HG02759 (cell line): ENCODE results near the gene NDFIP2.
"Not testable (repeated sequence)": the region's sequence is repeated elsewhere in the genome, so short reads cannot be mapped to it uniquely, and the experiment has no call there.

Experiments used
- ATAC-seq: cut with Tn5 transposase; IDR thresholded peaks from one replicate; pipeline ENCODE4 v1.9.1; 2021; ENCODE audit warnings: mild to moderate bottlenecking, moderate library complexity; ENCODE audit not compliant: unreplicated experiment

The NDFIP2 gene

GRCh38 chr13:79531542-79532254, 50.7 kb downstream of the NDFIP2 start:
- no peak for ATAC-seq

- ATAC-seq, result no peak
Measured at GRCh38 chr13:79532576-79532975, 51.6 kb downstream of the NDFIP2 start.

- ATAC-seq, result no peak
Measured at GRCh38 chr13:79533781-79534400, 52.9 kb downstream of the NDFIP2 start.

GRCh38 chr13:79534596-79534995, 53.6 kb downstream of the NDFIP2 start:
- ATAC-seq, result no peak

- no peak for ATAC-seq
Measured at GRCh38 chr13:79538757-79539156, 57.8 kb downstream of the NDFIP2 start.

DNA sequence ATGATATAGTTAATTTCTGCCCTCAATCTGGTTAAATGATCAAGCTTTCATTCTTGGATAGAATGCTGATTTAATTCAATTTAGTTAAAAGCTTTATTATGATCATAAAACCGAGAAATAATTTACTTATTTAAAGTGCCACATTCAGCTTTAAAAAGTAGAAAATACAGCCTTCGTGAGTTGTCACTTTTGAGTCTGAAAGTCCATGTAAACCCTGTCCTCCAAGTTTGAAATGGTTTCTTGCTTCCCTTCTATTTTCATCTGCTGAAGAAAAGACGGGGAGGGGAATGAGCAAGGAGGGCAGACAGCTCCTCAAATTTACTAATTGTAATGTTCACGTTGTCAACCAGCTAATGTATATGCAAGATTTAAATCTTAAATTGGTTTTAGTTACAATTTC, 59.5 kb downstream of the NDFIP2 start:
- no peak for ATAC-seq

GRCh38 chr13:79541426-79542049, 60.6 kb downstream of the NDFIP2 start:
- ATAC-seq, result peak; percentile 61

DNA sequence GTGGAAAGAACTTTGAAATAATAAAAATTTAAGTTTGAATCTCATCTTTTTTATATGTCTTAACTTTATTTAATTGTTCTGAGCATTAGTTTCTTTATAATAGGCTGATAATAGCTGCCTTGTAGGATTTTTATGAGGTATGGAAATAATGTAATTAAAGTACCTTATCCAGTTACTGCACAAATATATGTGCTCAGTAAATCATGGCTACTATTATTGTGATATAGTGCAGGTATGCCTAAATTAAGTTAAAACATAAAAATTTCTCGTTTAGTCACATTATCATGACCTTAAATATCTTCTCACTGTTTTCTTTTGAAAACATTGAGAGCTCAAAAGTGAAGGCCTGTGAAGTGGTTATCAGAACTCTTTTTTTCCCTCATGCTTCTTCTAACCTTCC, 62.9 kb downstream of the NDFIP2 start:
- no peak for ATAC-seq

- no peak for ATAC-seq
Measured at GRCh38 chr13:79547211-79548195, 66.5 kb downstream of the NDFIP2 start.

GRCh38 chr13:79548902-79549301, 67.9 kb downstream of the NDFIP2 start:
- ATAC-seq, result no peak

DNA sequence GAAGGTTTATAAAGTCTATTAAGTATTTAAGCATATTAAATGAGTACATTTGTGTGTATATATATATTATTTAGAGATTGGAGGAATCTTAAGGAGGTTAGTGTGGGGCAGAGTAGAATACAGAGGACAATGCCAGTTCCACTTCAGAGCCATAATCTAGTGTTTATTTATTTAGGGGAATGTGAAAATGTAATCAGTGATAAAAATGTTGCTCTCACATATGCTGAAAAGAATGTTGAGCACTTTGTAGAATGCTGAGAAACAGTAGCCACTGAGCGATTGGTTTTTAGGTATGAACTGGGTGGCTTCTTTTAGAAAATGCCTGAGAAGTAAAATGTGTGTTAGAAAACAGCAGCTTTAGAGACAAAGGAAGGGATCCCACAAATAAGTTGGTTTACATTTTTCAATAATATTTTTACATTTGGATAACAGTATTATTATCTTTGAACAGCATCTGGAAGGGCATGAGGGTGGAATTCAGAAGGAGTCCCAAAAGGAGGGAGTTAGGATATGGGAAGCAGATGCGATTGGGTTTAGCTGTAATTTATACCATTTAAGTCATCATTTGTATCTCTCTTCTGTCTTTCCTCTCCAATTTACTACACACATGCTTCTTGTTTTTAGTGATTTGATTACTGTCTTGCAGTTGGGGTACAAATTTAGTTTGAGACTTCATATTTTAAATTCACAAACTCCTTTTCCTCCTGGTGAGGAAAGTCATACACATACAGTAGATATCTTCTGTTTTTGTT, 68.6 kb downstream of the NDFIP2 start:
- ATAC-seq, result no peak

- ATAC-seq, result no peak
Measured at GRCh38 chr13:79557666-79558065, 76.7 kb downstream of the NDFIP2 start.

DNA sequence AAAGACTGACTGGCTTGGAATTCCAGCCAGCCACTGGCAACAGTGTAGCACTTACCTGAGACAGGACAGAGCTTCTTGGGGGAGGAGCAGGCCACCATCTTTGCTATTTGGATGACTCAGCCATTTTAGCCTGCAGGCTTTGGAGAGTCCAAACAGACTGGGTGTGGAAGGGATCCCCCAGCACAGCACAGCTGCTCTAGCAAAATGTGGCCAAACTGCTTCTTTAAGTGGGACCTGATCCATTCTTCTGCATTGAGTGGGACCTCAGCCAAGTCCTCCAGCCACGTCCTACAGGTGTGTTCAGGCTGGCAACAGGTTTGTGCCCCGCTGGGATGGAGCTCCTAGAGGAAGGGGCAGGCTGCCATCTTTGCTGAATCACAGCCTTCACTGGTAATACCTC, 80.0 kb downstream of the NDFIP2 start:
- ATAC-seq, result no peak

DNA sequence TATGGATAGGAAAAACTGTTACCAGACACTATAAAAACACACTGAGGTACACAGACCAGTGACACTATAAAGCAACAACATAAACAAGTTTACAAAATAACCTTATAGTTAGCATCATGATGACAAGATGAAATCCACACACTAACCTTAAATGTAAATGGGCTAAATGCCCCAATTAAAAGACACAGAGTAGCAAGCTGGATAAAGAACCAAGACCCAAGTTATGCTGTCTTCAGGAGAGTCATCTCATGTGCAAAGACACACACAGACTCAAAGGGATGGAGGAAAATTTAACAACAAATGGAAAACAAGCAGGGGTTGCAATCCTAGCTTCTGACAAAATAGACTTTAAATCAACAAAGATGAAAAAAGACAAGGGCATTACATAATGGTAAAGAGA, 81.6 kb downstream of the NDFIP2 start:
- no peak for ATAC-seq

DNA sequence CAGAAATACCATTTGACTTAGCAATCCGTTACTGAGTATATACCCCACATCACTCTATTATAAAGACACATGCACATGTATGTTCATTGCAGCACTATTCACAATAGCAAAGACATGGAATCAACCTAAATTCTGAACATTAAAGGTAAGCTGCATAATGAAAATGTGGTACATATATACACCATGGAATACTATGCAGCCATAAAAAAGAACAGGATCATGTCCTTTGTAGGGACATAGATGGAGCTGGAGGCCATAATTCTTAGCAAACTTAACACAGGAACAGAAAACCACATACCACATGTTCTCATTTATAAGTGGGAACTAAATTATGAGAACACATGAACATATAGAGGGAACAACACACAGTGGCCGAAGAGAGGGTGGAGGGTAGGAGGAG, 85.2 kb downstream of the NDFIP2 start:
- ATAC-seq, result no peak

DNA sequence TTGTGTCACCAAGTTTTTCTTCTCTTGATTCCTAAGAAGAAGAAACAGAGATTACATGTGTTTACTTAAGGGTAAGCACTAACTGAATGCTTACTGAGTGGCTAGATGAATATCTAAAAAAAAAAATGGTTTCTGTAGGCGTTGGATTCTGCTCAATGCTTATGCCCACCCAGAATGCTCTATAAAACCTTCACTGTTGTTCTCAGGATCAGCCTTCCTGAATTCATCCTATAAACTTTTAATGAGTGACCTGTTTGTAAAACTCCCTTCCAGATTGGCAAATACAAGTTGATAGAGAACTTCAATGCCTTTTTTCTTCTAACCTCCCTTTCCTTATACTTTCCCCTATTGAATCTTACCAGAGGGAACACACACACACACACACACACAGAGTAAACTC, 90.2 kb downstream of the NDFIP2 start:
- ATAC-seq, result no peak

- not testable (repeated sequence) for ATAC-seq
Measured at GRCh38 chr13:79573892-79574291, 92.9 kb downstream of the NDFIP2 start.

DNA sequence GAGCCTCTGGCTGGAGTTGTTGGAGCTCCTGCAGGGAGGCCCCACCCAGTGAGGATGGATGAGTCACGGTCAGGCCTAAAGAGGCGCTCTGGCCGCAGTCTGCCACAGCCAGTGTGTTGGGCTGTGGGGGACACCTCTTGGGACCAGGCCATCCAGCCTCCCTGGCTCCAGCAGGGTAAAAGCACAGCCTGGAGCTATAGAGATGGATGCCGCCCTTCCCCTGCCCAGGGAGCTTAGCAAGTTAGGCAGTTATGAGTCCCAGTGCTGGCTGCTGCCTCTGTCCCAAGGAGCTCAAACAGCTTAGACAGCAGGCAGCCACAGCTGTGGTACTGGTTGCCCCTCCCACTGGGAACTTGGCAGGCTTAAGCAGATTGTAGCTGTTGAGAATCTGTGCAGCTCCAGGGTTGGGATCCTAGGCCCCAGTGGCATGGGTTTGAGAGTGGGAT, 100.9 kb downstream of the NDFIP2 start:
- no peak for ATAC-seq

GRCh38 chr13:79582896-79583295, 101.9 kb downstream of the NDFIP2 start:
- ATAC-seq, result no peak

DNA sequence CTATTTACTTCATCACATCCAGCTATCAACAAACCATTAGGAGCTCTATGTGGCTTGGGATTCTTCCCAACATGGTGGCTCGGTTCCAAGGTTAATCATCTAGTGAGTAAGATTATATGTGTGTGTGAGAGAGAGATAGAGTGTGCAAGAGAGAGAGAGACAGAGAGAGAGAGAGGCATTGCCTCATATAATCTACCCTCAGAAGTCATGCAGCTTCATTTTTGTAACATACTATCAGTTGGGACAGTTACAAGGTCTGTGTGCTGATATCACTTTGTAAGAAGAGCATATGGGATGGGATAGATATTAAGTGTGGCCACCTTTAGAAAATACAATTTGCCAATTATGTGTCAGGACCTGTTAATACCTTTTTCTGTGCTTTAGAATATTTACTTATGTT, 104.1 kb downstream of the NDFIP2 start:
- no peak for ATAC-seq
